Liver (tissue), 9 donors: Measurements from ENCODE around the gene ANXA9. TPM values are rescaled to one million over a fixed set of nuclear protein-coding genes. Genes with fewer than 3 reads are reported as not detected.

Experiments
- DNase-seq: peaks from one replicate; pipeline ENCODE4 v3.0.0-alpha.2; 2017; ENCODE audit warnings: low spot score
- H3K27ac ChIP-seq, 2 donors: one replicate each; pipeline ENCODE4 v1.7.0; 2013; ENCODE audit warnings: inconsistent platforms in 2 of 2, low read length in 2 of 2, control low read depth in 1 of 2, low read depth in 1 of 2, mild to moderate bottlenecking in 1 of 2
- H3K27me3 ChIP-seq, 4 donors: one replicate each; pipeline versions ENCODE4 v1.6.1 to v1.7.0; 2013; ENCODE audit warnings: low read length in 3 of 4, inconsistent platforms in 1 of 4, mild to moderate bottlenecking in 1 of 4, moderate library complexity in 1 of 4; ENCODE audit not compliant: control insufficient read depth in 4 of 4, insufficient read depth in 4 of 4
- H3K36me3 ChIP-seq, 4 donors: one replicate each; pipeline versions ENCODE4 v1.6.1 to v1.7.0; 2013; ENCODE audit warnings: low read length in 3 of 4, mild to moderate bottlenecking in 3 of 4, low read depth in 1 of 4, moderate library complexity in 1 of 4; ENCODE audit not compliant: control insufficient read depth in 4 of 4, insufficient read depth in 3 of 4
- H3K4me1 ChIP-seq, 4 donors: one replicate each; pipeline versions ENCODE4 v1.6.1 to v1.7.0; 2013; ENCODE audit warnings: low read length in 3 of 4, mild to moderate bottlenecking in 3 of 4, moderate library complexity in 1 of 4; ENCODE audit not compliant: control insufficient read depth in 4 of 4, insufficient read depth in 4 of 4
- H3K4me3 ChIP-seq, 3 donors: one replicate each; pipeline versions ENCODE4 v1.6.1 to v1.7.0; 2013; ENCODE audit warnings: low read length in 3 of 3, control low read depth in 1 of 3, low read depth in 1 of 3, mild to moderate bottlenecking in 1 of 3
- H3K9ac ChIP-seq, 2 donors: one replicate each; pipeline ENCODE4 v1.7.0; 2013; ENCODE audit warnings: low read length in 2 of 2, mild to moderate bottlenecking in 2 of 2, moderate library complexity in 2 of 2, control low read depth in 1 of 2, low read depth in 1 of 2
- H3K9me3 ChIP-seq, 4 donors: one replicate each; pipeline versions ENCODE4 v1.6.1 to v1.7.0; 2013; ENCODE audit warnings: low read length in 3 of 4; ENCODE audit not compliant: control insufficient read depth in 4 of 4
- EGR1 ChIP-seq, 2 donors: IDR thresholded peaks; 2 replicates each; pipeline ENCODE4 v1.6.1; 2016 to 2018; ENCODE audit warnings: antibody characterized with exemption in 2 of 2, low read depth in 2 of 2
- FOXA1 ChIP-seq: IDR thresholded peaks from 2 replicates; pipeline ENCODE4 v1.6.1; 2016; ENCODE audit warnings: antibody characterized with exemption
- FOXA2 ChIP-seq: IDR thresholded peaks from 2 replicates; pipeline ENCODE4 v1.6.1; 2016; ENCODE audit warnings: antibody characterized with exemption
- GABPA ChIP-seq, 2 donors: IDR thresholded peaks in 1 of 2; conservative IDR thresholded peaks in 1 of 2; 2 replicates each; pipeline ENCODE4 v1.6.1; 2016; ENCODE audit warnings: antibody characterized with exemption in 2 of 2, mild to moderate bottlenecking in 1 of 2, moderate library complexity in 1 of 2
- HNF4A ChIP-seq, 2 donors: conservative IDR thresholded peaks; 2 replicates each; pipeline ENCODE4 v1.6.1; 2016; ENCODE audit warnings: antibody characterized with exemption in 2 of 2, mild to moderate bottlenecking in 2 of 2
- HNF4G ChIP-seq: IDR thresholded peaks from 2 replicates; pipeline ENCODE4 v1.6.1; 2016; ENCODE audit warnings: antibody characterized with exemption
- JUND ChIP-seq, 2 donors: IDR thresholded peaks; 2 replicates each; pipeline ENCODE4 v1.6.1; 2016; ENCODE audit warnings: antibody characterized with exemption in 2 of 2
- MAX ChIP-seq: IDR thresholded peaks from 2 replicates; pipeline ENCODE4 v1.6.1; 2016; ENCODE audit warnings: antibody characterized with exemption
- NR2F2 ChIP-seq: IDR thresholded peaks from 2 replicates; pipeline ENCODE4 v1.6.1; 2016; ENCODE audit warnings: antibody characterized with exemption
- RAD21 ChIP-seq, 2 donors: IDR thresholded peaks; 2 replicates each; pipeline ENCODE4 v1.6.1; 2016; ENCODE audit warnings: antibody characterized with exemption in 2 of 2, mild to moderate bottlenecking in 2 of 2
- REST ChIP-seq: IDR thresholded peaks from 2 replicates; pipeline ENCODE4 v1.6.1; 2016; ENCODE audit warnings: antibody characterized with exemption, mild to moderate bottlenecking
- RXRA ChIP-seq, 2 donors: IDR thresholded peaks; 2 replicates each; pipeline ENCODE4 v1.6.1; 2017 to 2018; ENCODE audit warnings: antibody characterized with exemption in 2 of 2, mild to moderate bottlenecking in 1 of 2
- SP1 ChIP-seq: IDR thresholded peaks from 2 replicates; pipeline ENCODE4 v1.6.1; 2018; ENCODE audit warnings: antibody characterized with exemption, mild to moderate bottlenecking
- TAF1 ChIP-seq: conservative IDR thresholded peaks from 2 replicates; pipeline ENCODE4 v1.6.1; 2016; ENCODE audit warnings: antibody characterized with exemption, mild to moderate bottlenecking
- YY1 ChIP-seq: IDR thresholded peaks from 2 replicates; pipeline ENCODE4 v1.6.1; 2016; ENCODE audit warnings: antibody characterized with exemption, mild to moderate bottlenecking
- ZBTB33 ChIP-seq: IDR thresholded peaks from 2 replicates; pipeline ENCODE4 v1.6.1; 2016; ENCODE audit warnings: antibody characterized with exemption
- WGBS: extraction: QIAGEN DNeasy Blood & Tissue Kit; methylation state at CpG from one replicate; pipeline ENCODE4 v1.1.7; 2013; 5-methylcytosine and 5-hydroxymethylcytosine counted together
- polyA plus RNA-seq, 2 donors: library from polyadenylated mRNA; stranded (reverse) in 1 of 2; unstranded in 1 of 2; fragments of 200-250 nt in 1 of 2; fragments of >200 nt in 1 of 2; fragmentation: Nextera tagmentation in 1 of 2; extraction: Ambion mirVana in 1 of 2; gene quantifications; one replicate each; pipeline versions ENCODE4 v1.2.1 to v1.2.3, GENCODE V29; 2013 to 2015
- total RNA-seq, 2 donors: library from RNA; depleted of rRNA; stranded (reverse); fragments of >200 nt; gene quantifications; one replicate each; pipeline ENCODE4 v1.2.3, GENCODE V29; 2014
- TF ChIP-seq, protein P1 (sequence below): IDR thresholded peaks from 2 replicates; pipeline ENCODE4 v1.6.1; 2016; ENCODE audit warnings: antibody characterized with exemption
- TF ChIP-seq, protein P2 (sequence below): fragments of 150-350 bp; IDR thresholded peaks from 2 replicates; pipeline ENCODE4 v1.5.1; 2017; ENCODE audit warnings: improper control_type of control experiment, low read depth, low read length; ENCODE audit not compliant: missing input control
- donor health status: healthy.
- donor health status: healthy.
- donor health status: healthy.
- donor health status: healthy.
- donor health status: healthy.

ANXA9 gene, protein sequence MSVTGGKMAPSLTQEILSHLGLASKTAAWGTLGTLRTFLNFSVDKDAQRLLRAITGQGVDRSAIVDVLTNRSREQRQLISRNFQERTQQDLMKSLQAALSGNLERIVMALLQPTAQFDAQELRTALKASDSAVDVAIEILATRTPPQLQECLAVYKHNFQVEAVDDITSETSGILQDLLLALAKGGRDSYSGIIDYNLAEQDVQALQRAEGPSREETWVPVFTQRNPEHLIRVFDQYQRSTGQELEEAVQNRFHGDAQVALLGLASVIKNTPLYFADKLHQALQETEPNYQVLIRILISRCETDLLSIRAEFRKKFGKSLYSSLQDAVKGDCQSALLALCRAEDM
- total RNA-seq (10 to 100 TPM; 15.8 to 18.2 TPM), polyA plus RNA-seq (10 to 100 TPM in 1 of 2 donors, 1 to 10 TPM in 1; 7.5 to 24.0 TPM)

- Histone ChIP-seq H3K27me3 (no peaks in the 10 kb centered on the region), H3K9ac (no peak within 1 kb of the TSS), H3K36me3 (peaks cover 0 to 8% (median 7%) of the 10 kb centered on the region in 4 donors), H3K9me3 (no peaks in the 10 kb centered on the region), H3K4me1 (peaks cover 22 to 49% (median 42%) of the 10 kb centered on the region in 4 donors), H3K4me3 (peak within 1 kb of the TSS in 2 of 3 donors; percentile 2 to 5), H3K27ac (peak within 1 kb of the TSS; percentile 51 to 63)
- DNase-seq = peak; percentile 61
- WGBS = 35% methylated on average over 12 of the region's 12 CpGs
- TF ChIP-seq, protein P1, sequence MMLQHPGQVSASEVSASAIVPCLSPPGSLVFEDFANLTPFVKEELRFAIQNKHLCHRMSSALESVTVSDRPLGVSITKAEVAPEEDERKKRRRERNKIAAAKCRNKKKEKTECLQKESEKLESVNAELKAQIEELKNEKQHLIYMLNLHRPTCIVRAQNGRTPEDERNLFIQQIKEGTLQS = no peak
- peak; percentile 55 for TF ChIP-seq NR2F2
- TF ChIP-seq RAD21 (IDR thresholded peaks at IDR 0.05) = peak; percentile 27 to 45
- TF ChIP-seq EGR1 (IDR thresholded peaks at IDR 0.05; ENCODE audit: low read depth in 2 of 2) = no peak
- peak; percentile 63 for TF ChIP-seq REST
- TF ChIP-seq HNF4A (conservative IDR thresholded peaks at IDR 0.05) = peak; percentile 94 to 99
- peak; percentile 77 to 91 for TF ChIP-seq RXRA (IDR thresholded peaks at IDR 0.05)
- no peak for TF ChIP-seq FOXA1
- peak; percentile 91 for TF ChIP-seq SP1
- TF ChIP-seq GABPA (IDR thresholded peaks at IDR 0.05 in 1 of 2, conservative IDR thresholded peaks at IDR 0.05 in 1 of 2) = peak in 1 of 2 donors; percentile 37
- TF ChIP-seq, protein P2, sequence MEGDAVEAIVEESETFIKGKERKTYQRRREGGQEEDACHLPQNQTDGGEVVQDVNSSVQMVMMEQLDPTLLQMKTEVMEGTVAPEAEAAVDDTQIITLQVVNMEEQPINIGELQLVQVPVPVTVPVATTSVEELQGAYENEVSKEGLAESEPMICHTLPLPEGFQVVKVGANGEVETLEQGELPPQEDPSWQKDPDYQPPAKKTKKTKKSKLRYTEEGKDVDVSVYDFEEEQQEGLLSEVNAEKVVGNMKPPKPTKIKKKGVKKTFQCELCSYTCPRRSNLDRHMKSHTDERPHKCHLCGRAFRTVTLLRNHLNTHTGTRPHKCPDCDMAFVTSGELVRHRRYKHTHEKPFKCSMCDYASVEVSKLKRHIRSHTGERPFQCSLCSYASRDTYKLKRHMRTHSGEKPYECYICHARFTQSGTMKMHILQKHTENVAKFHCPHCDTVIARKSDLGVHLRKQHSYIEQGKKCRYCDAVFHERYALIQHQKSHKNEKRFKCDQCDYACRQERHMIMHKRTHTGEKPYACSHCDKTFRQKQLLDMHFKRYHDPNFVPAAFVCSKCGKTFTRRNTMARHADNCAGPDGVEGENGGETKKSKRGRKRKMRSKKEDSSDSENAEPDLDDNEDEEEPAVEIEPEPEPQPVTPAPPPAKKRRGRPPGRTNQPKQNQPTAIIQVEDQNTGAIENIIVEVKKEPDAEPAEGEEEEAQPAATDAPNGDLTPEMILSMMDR = no peak
- peak; percentile 13 for TF ChIP-seq FOXA2
- peak; percentile 32 to 63 for TF ChIP-seq JUND (IDR thresholded peaks at IDR 0.05)
- TF ChIP-seq YY1 = no peak
- TF ChIP-seq TAF1 = peak; percentile 55
- no peak for TF ChIP-seq ZBTB33
- peak; percentile 39 for TF ChIP-seq MAX
- TF ChIP-seq HNF4G = peak; percentile 96
These were observed at the start of gene ANXA9 for GRCh38 chr1:150981805-150982712. Gene ANXA9, plus strand, starts transcription at chr1:150982292. Its CDS starts 814 bp downstream, at chr1:150983106.
